Panc1 (cell line): ENCODE data around the gene CYTH3. TPM values are rescaled to one million over a fixed set of nuclear protein-coding genes. Genes with fewer than 3 reads are reported as not detected.

Source experiments
- ATAC-seq: fragments of 200-7000 bp; cut with Tn5 transposase; 2 replicates; pipeline ENCODE4 v1.9.1; 2020; ENCODE audit warnings: mild to moderate bottlenecking, moderate library complexity
- BruUV-seq: library from RNA; stranded (reverse); fragments of 400-500 nt; replicated peaks from 2 replicates; lab custom pipeline; 2021; lab: Mats Ljungman, UMichigan
- CTCF ChIA-PET: fragments of 300-600 bp; sonication (Branson Sonifier 250); formaldehyde crosslinking; loops from one replicate; lab custom pipeline; 2022; ENCODE audit warnings: antibody characterized with exemption; lab: Charles Lee
- POLR2A ChIA-PET: fragments of 300-600 bp; sonication (Branson Sonifier 250); formaldehyde crosslinking; loops from one replicate; lab custom pipeline; 2022; ENCODE audit warnings: antibody characterized with exemption; lab: Charles Lee
- DNase-seq: peaks from one replicate; pipeline ENCODE4 v3.0.0-alpha.2; 2010; ENCODE audit warnings: low read depth, low spot score
- H3K27ac ChIP-seq: 2 replicates; pipeline ENCODE4 v1.5.1; 2011; ENCODE audit warnings: mild to moderate bottlenecking, low read length, inconsistent platforms
- H3K27me3 ChIP-seq: fragments of 200-500 bp; sonication (Bioruptor generic); 2 replicates; pipeline ENCODE4 v1.6.0; 2014; ENCODE audit warnings: low read length, inconsistent platforms; ENCODE audit not compliant: control insufficient read depth, insufficient read depth
- H3K36me3 ChIP-seq: fragments of 200-500 bp; sonication (Bioruptor generic); 2 replicates; pipeline ENCODE4 v1.5.1; 2014; ENCODE audit warnings: inconsistent platforms, mild to moderate bottlenecking, low read length, moderate library complexity; ENCODE audit not compliant: control insufficient read depth, insufficient read depth
- H3K4me1 ChIP-seq: 2 replicates; pipeline ENCODE4 v1.5.1; 2011; ENCODE audit warnings: inconsistent platforms, mild to moderate bottlenecking, low read length, moderate library complexity; ENCODE audit not compliant: control insufficient read depth, insufficient read depth
- H3K4me3 ChIP-seq, 2 experiments: 2 replicates each; pipeline ENCODE4 v1.5.1; 2011 to 2012; ENCODE audit warnings: low read depth in 2 of 2, low read length in 2 of 2, mild to moderate bottlenecking in 2 of 2, inconsistent platforms in 1 of 2, moderate library complexity in 1 of 2
- H3K9me3 ChIP-seq: fragments of 200-500 bp; sonication (Bioruptor generic); 2 replicates; pipeline ENCODE4 v1.5.1; 2014; ENCODE audit warnings: low read depth, mild to moderate bottlenecking, inconsistent platforms, low read length, moderate library complexity; ENCODE audit not compliant: control insufficient read depth, insufficient read depth
- POLR2AphosphoS5 ChIP-seq: IDR thresholded peaks from 2 replicates; pipeline ENCODE4 v1.6.1; 2012; ENCODE audit warnings: mild to moderate bottlenecking, low read depth, low read length, moderate library complexity
- SIN3A ChIP-seq: IDR thresholded peaks from 2 replicates; pipeline ENCODE4 v1.6.1; 2012; ENCODE audit warnings: low read depth, mild to moderate bottlenecking, low read length, moderate library complexity, borderline replicate concordance; ENCODE audit not compliant: insufficient read depth
- TCF7L2 ChIP-seq: IDR thresholded peaks from 2 replicates; pipeline ENCODE4 v1.6.1; 2011; ENCODE audit warnings: mild to moderate bottlenecking, low read depth, low read length, inconsistent platforms
- in situ Hi-C: cut with HindIII; loops from 2 replicates; pipeline ENCODE4 v1.10.0; 2016; ENCODE audit warnings: low sequenced_read_pairs, low pct_unique_long_range_greater_than_20kb
- intact Hi-C: fragments of 100-400 bp; cut with micrococcal nuclease; formaldehyde crosslinking; loops from one replicate; pipeline ENCODE4 v1.10.0; 2022; ENCODE audit not compliant: unreplicated experiment
- total RNA-seq: library from RNA; stranded (reverse); gene quantifications from one replicate; pipeline ENCODE4 v1.2.1, GENCODE V29; 2021; ENCODE audit not compliant: unreplicated experiment
- TF ChIP-seq, protein P1 (sequence below): fragments of 450-650 bp; IDR thresholded peaks from 2 replicates; pipeline ENCODE4 v1.5.1; 2017; ENCODE audit warnings: mild to moderate bottlenecking
- TF ChIP-seq, protein P2 (sequence below), 2 experiments: IDR thresholded peaks; 2 replicates each; pipeline ENCODE4 v1.6.1; 2011 to 2012; ENCODE audit warnings: low read depth in 2 of 2, control low read depth in 1 of 2, low read length in 1 of 2, mild to moderate bottlenecking in 1 of 2, moderate library complexity in 1 of 2; ENCODE audit not compliant: insufficient read depth in 1 of 2

Gene CYTH3
- total RNA-seq, 1 experiment from 2014 or later: 35.5 TPM

DNA sequence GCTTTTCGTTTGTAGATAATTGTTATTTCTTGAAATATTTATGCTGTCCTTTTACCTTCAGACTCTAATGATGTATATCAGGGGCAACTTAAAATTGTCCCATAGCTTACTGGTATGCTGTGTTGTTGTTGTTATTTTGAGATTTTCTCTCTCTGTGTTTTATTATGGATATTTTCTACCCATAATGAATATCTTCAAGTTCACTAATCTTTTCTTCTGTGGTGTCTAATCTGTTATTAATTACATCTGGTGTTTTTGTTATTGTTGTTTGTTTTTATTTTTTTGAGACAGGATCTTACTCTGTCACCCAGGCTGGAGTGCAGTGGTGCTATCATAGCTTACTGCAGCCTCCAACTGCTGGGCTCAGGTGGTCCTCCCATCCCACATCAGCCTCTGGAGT is 139.2 kb downstream of the CYTH3 start:
- Histone ChIP-seq H3K9me3 (no peaks in the 10 kb centered on the region), H3K27me3 (no peaks in the 10 kb centered on the region), H3K36me3 (peaks cover 3% of the 10 kb centered on the region; the same call in 1 of the 2 replicates), H3K4me3 (no peak overlapping the region), H3K27ac (no peak overlapping the region), H3K4me1 (no peaks in the 10 kb centered on the region)
- in situ Hi-C loops (no loop called here), intact Hi-C loops (no loop called here)
- BruUV-seq: no TSS peak
- DNase-seq (no peak), ATAC-seq (no peak)
- ChIA-PET POLR2A (no interaction called here), CTCF (no interaction called here)
- TF ChIP-seq, protein P1, sequence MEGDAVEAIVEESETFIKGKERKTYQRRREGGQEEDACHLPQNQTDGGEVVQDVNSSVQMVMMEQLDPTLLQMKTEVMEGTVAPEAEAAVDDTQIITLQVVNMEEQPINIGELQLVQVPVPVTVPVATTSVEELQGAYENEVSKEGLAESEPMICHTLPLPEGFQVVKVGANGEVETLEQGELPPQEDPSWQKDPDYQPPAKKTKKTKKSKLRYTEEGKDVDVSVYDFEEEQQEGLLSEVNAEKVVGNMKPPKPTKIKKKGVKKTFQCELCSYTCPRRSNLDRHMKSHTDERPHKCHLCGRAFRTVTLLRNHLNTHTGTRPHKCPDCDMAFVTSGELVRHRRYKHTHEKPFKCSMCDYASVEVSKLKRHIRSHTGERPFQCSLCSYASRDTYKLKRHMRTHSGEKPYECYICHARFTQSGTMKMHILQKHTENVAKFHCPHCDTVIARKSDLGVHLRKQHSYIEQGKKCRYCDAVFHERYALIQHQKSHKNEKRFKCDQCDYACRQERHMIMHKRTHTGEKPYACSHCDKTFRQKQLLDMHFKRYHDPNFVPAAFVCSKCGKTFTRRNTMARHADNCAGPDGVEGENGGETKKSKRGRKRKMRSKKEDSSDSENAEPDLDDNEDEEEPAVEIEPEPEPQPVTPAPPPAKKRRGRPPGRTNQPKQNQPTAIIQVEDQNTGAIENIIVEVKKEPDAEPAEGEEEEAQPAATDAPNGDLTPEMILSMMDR: no peak
- TF ChIP-seq TCF7L2 (no peak), SIN3A (no peak), POLR2AphosphoS5 (no peak)
- TF ChIP-seq, protein P2, sequence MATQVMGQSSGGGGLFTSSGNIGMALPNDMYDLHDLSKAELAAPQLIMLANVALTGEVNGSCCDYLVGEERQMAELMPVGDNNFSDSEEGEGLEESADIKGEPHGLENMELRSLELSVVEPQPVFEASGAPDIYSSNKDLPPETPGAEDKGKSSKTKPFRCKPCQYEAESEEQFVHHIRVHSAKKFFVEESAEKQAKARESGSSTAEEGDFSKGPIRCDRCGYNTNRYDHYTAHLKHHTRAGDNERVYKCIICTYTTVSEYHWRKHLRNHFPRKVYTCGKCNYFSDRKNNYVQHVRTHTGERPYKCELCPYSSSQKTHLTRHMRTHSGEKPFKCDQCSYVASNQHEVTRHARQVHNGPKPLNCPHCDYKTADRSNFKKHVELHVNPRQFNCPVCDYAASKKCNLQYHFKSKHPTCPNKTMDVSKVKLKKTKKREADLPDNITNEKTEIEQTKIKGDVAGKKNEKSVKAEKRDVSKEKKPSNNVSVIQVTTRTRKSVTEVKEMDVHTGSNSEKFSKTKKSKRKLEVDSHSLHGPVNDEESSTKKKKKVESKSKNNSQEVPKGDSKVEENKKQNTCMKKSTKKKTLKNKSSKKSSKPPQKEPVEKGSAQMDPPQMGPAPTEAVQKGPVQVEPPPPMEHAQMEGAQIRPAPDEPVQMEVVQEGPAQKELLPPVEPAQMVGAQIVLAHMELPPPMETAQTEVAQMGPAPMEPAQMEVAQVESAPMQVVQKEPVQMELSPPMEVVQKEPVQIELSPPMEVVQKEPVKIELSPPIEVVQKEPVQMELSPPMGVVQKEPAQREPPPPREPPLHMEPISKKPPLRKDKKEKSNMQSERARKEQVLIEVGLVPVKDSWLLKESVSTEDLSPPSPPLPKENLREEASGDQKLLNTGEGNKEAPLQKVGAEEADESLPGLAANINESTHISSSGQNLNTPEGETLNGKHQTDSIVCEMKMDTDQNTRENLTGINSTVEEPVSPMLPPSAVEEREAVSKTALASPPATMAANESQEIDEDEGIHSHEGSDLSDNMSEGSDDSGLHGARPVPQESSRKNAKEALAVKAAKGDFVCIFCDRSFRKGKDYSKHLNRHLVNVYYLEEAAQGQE (IDR thresholded peaks at IDR 0.05; ENCODE audit: insufficient read depth in 1 of 2, low read depth in 2 of 2, low read length in 1 of 2): no peak

DNA sequence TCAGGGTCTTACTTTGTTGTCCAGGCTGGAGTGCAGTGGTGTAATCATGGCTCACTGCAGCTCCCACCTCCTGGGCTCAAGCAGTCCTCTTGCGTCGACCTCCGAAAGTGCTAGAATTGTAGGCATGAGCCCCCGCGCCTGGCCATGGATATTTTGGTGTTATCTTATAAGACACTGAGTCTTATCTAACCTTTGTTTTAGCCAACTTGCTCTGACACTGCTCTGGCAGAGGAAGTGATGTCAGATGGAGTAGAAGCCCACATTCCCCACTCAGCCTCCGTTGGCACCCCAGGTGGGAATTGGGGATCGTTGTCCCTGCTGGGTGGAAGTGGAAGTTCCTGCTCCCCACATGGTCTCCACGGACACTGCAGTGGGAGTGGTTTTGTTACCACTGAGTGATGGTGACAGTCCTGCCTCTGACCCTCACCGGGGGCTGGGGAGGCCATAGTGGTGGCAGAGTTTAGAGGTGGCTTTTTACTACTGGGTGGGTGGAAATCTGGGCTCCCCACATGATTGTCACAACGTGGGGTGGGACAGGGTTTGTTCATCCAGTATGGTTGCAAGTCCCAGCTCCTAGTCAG is 142.3 kb downstream of the CYTH3 start:
- DNase-seq (no peak), ATAC-seq (no peak)
- intact Hi-C loops: no loop called here
- no peaks in the 10 kb centered on the region for H3K27me3 ChIP-seq
- H3K9me3 ChIP-seq: no peaks in the 10 kb centered on the region
- in situ Hi-C loops: no loop called here
- H3K36me3 ChIP-seq: no peaks in the 10 kb centered on the region
- H3K4me3 ChIP-seq: no peak overlapping the region
- H3K4me1 ChIP-seq: no peaks in the 10 kb centered on the region
- H3K27ac ChIP-seq: no peak overlapping the region
- no TSS peak for BruUV-seq
- CTCF ChIA-PET: no interaction called here
- TF ChIP-seq POLR2AphosphoS5: no peak
- TF ChIP-seq, protein P2 (IDR thresholded peaks at IDR 0.05; ENCODE audit: insufficient read depth in 1 of 2, low read depth in 2 of 2, low read length in 1 of 2): no peak
- TF ChIP-seq, protein P1: no peak
- TF ChIP-seq SIN3A: no peak
- TF ChIP-seq TCF7L2: no peak
- POLR2A ChIA-PET: no interaction called here
